ENCODE results near the gene MTUS2. TPM values are rescaled to one million over a fixed set of nuclear protein-coding genes. Genes with fewer than 3 reads are reported as not detected.

Gene MTUS2
- total RNA-seq, 1 experiment from 2014 or later, result 0.35 TPM

- Histone ChIP-seq H4K91ac (ENCODE audit: insufficient read length, low read depth, low read length) (no peak overlapping the region), H2BK12ac (ENCODE audit: insufficient read length, low read depth, low read length) (no peak overlapping the region), H3K9ac (ENCODE audit: extremely low read depth, insufficient read length, low read length) (no peak overlapping the region), H4K5ac (ENCODE audit: insufficient read length, low read depth, low read length) (no peak overlapping the region), H3K14ac (ENCODE audit: insufficient read depth, low read length) (no peak overlapping the region), H2AFZ (ENCODE audit: low read length) (no peak overlapping the region), H2BK15ac (ENCODE audit: low read depth, low read length) (no peak overlapping the region), H2BK20ac (ENCODE audit: low read depth, low read length, poor library complexity, severe bottlenecking) (no peak overlapping the region), H3K79me1 (ENCODE audit: insufficient read depth, low read depth, low read length, poor library complexity, severe bottlenecking) (no peaks in the 10 kb centered on the region), H3K23me2 (ENCODE audit: insufficient read length, low read depth, low read length, poor library complexity, severe bottlenecking) (no peaks in the 10 kb centered on the region), H3K4me2 (ENCODE audit: insufficient read depth, insufficient read length, low read length) (no peak overlapping the region), H3K27me3 (ENCODE audit: insufficient read depth, low read length) (no peaks in the 10 kb centered on the region), H2BK5ac (ENCODE audit: insufficient read length, low read length) (no peak overlapping the region), H3K79me2 (ENCODE audit: insufficient read depth, low read length) (no peaks in the 10 kb centered on the region), H3T11ph (ENCODE audit: low read length) (no peak overlapping the region), H2AK5ac (ENCODE audit: insufficient read length, low read length) (no peak overlapping the region), H2BK120ac (ENCODE audit: low read depth, low read length, poor library complexity, severe bottlenecking) (no peak overlapping the region), H4K8ac (replicated peaks; ENCODE audit: insufficient read length, low read depth, low read length) (no peak overlapping the region), H3K27ac (ENCODE audit: insufficient read length, low read depth, low read length) (no peak overlapping the region), H4K20me1 (ENCODE audit: control insufficient read depth, insufficient read depth, insufficient read length) (no peaks in the 10 kb centered on the region), H3K4ac (ENCODE audit: low read depth, low read length) (no peak overlapping the region), H3K23ac (ENCODE audit: insufficient read length, low read depth, low read length) (no peak overlapping the region), H3K9me3 (ENCODE audit: control insufficient read depth, low read depth, low read length) (no peaks in the 10 kb centered on the region), H3K4me1 (ENCODE audit: insufficient read depth, low read length) (no peaks in the 10 kb centered on the region), H3K18ac (ENCODE audit: insufficient read length, low read depth, low read length) (no peak overlapping the region), H3K56ac (ENCODE audit: insufficient read length, low read depth, low read length) (no peak overlapping the region)
- Mint-ChIP-seq H3K9me3 (peaks cover 14 to 16% of the 10 kb centered on the region in 2 experiments; a peak in 4 of 5 replicates), H3K27me3 (ENCODE audit: low read depth) (peaks cover 6% of the 10 kb centered on the region), H3K4me1 (no peaks in the 10 kb centered on the region), H3K4me3 (no peak overlapping the region), H3K27ac (no peak overlapping the region), H3K36me3 (ENCODE audit: insufficient read depth in 1 of 3, low read depth in 3 of 3) (peaks cover 0 to 11% (median 5%) of the 10 kb centered on the region in 3 experiments; a peak in 5 of 7 replicates)
- no CpG with 5 or more reads among the region's 6 CpGs for WGBS (ENCODE audit: extremely low coverage, insufficient read length, low lambda C conversion rate)
- DNase-seq, result no peak
- TF ChIP-seq CTCF (conservative IDR thresholded peaks at IDR 0.05), result no peak
These were observed 102.2 kb downstream of the MTUS2 start for GRCh38 chr13:28922341-28922740.

All from H9 (cell line).